ENCODE data around the gene TSHZ3.

The TSHZ3 gene

GRCh38 chr19:31278555-31279435 lies 70.4 kb downstream of the TSHZ3 start:
- no peak for TF ChIP-seq CTCF (IDR thresholded peaks at IDR 0.05; ENCODE audit: low read depth, low read length)
- no peak for TF ChIP-seq EZH2phosphoT487 (IDR thresholded peaks at IDR 0.05; ENCODE audit: low read depth)
- Histone ChIP-seq H3K4me3 (ENCODE audit: low read length) (no peak overlapping the region), H3K9ac (ENCODE audit: low read length) (no peak overlapping the region), H2AFZ (ENCODE audit: low read depth, low read length) (no peak overlapping the region), H3K36me3 (replicated peaks; ENCODE audit: low read depth, low read length) (no peaks in the 10 kb centered on the region), H4K20me1 (ENCODE audit: insufficient read depth, low read length) (no peaks in the 10 kb centered on the region), H3K27ac (ENCODE audit: low read length) (no peak overlapping the region), H3K4me1 (ENCODE audit: low read length) (no peaks in the 10 kb centered on the region), H3K27me3 (ENCODE audit: low read depth, low read length) (no peaks in the 10 kb centered on the region), H3K79me2 (ENCODE audit: low read length) (no peaks in the 10 kb centered on the region), H3K9me3 (ENCODE audit: insufficient read depth, low read length) (no peaks in the 10 kb centered on the region), H3K4me2 (ENCODE audit: low read length) (no peak overlapping the region)

DNA sequence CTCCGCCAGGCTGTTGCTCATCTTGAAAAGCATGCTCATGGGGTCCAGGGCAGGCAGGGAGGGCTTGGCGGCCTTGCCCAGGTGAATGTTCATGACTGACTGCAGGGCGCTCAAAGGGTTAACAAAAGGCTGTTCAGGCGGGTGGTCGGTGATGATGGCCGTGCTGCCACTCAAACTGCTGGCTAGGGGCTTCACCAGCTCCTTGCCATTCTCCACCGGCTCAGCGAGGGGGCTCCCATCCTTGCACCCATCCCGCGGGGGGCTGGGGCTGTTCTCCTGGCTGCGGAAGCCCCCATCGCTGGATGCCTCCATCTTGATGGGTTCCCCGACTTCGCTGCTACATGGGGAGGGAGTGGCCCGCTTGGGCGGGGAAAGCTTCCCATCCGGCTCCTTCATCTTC lies 71.7 kb downstream of the TSHZ3 start:
- no peaks in the 10 kb centered on the region for H3K4me1 ChIP-seq (ENCODE audit: low read length)
- H3K36me3 ChIP-seq (replicated peaks; ENCODE audit: low read depth, low read length) = no peaks in the 10 kb centered on the region
- H4K20me1 ChIP-seq (ENCODE audit: insufficient read depth, low read length) = no peaks in the 10 kb centered on the region
- no peaks in the 10 kb centered on the region for H3K27me3 ChIP-seq (ENCODE audit: low read depth, low read length)
- no peaks in the 10 kb centered on the region for H3K9me3 ChIP-seq (ENCODE audit: insufficient read depth, low read length)
- no peak overlapping the region for H3K4me3 ChIP-seq (ENCODE audit: low read length)
- H3K79me2 ChIP-seq (ENCODE audit: low read length) = no peaks in the 10 kb centered on the region
- no peak overlapping the region for H2AFZ ChIP-seq (ENCODE audit: low read depth, low read length)
- no peak overlapping the region for H3K9ac ChIP-seq (ENCODE audit: low read length)
- H3K4me2 ChIP-seq (ENCODE audit: low read length) = no peak overlapping the region
- TF ChIP-seq CTCF (IDR thresholded peaks at IDR 0.05; ENCODE audit: low read depth, low read length) = no peak
- TF ChIP-seq EZH2phosphoT487 (IDR thresholded peaks at IDR 0.05; ENCODE audit: low read depth) = no peak
- no peak overlapping the region for H3K27ac ChIP-seq (ENCODE audit: low read length)

DNA sequence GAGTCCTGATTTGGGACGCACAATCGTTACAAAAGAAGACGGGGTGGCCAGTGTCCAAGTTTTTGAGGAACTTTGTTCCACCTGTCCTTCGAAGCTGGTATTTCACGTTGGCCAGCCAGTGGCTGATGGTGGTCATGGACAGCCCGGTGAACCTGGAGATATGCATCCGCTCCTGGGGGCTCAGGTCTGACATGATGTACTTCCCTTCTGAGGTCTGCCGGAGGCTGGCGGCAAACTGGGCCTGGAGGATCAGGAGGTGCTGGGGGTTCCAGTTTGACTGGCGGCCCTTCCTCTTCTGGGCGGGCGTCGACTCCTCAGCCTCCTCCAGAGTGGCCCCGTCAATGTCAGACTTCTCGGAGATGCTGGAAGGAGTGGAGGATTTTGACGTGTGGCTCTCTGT lies 72.4 kb downstream of the TSHZ3 start:
- Histone ChIP-seq H4K20me1 (ENCODE audit: insufficient read depth, low read length) (no peaks in the 10 kb centered on the region), H3K4me1 (ENCODE audit: low read length) (no peaks in the 10 kb centered on the region), H3K4me3 (ENCODE audit: low read length) (no peak overlapping the region), H3K9me3 (ENCODE audit: insufficient read depth, low read length) (no peaks in the 10 kb centered on the region), H3K79me2 (ENCODE audit: low read length) (no peaks in the 10 kb centered on the region), H3K27me3 (ENCODE audit: low read depth, low read length) (no peaks in the 10 kb centered on the region), H2AFZ (ENCODE audit: low read depth, low read length) (no peak overlapping the region), H3K4me2 (ENCODE audit: low read length) (no peak overlapping the region), H3K27ac (ENCODE audit: low read length) (no peak overlapping the region), H3K36me3 (replicated peaks; ENCODE audit: low read depth, low read length) (no peaks in the 10 kb centered on the region), H3K9ac (ENCODE audit: low read length) (no peak overlapping the region)
- TF ChIP-seq CTCF (IDR thresholded peaks at IDR 0.05; ENCODE audit: low read depth, low read length) (no peak), EZH2phosphoT487 (IDR thresholded peaks at IDR 0.05; ENCODE audit: low read depth) (no peak)

DNA sequence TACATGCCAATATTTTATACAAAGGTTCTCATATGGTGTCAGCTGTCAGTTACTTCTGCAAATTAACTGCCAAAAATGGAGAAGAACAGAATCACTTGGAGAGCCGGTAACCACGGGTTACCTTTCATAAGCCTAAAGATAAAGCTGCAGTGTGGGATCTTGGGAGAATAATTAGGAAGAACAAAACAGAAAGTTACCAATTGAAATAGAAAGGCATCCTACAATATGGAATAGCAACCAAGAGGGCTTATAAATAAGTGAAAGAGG lies 74.2 kb downstream of the TSHZ3 start:
- Histone ChIP-seq H3K36me3 (replicated peaks; ENCODE audit: low read depth, low read length) (no peaks in the 10 kb centered on the region), H3K4me2 (ENCODE audit: low read length) (no peak overlapping the region), H3K4me1 (ENCODE audit: low read length) (no peaks in the 10 kb centered on the region), H3K9ac (ENCODE audit: low read length) (no peak overlapping the region), H3K27me3 (ENCODE audit: low read depth, low read length) (no peaks in the 10 kb centered on the region), H3K9me3 (ENCODE audit: insufficient read depth, low read length) (no peaks in the 10 kb centered on the region), H3K27ac (ENCODE audit: low read length) (no peak overlapping the region), H3K79me2 (ENCODE audit: low read length) (no peaks in the 10 kb centered on the region), H4K20me1 (ENCODE audit: insufficient read depth, low read length) (no peaks in the 10 kb centered on the region), H2AFZ (ENCODE audit: low read depth, low read length) (no peak overlapping the region), H3K4me3 (ENCODE audit: low read length) (no peak overlapping the region)
- TF ChIP-seq CTCF (IDR thresholded peaks at IDR 0.05; ENCODE audit: low read depth, low read length) = no peak
- TF ChIP-seq EZH2phosphoT487 (IDR thresholded peaks at IDR 0.05; ENCODE audit: low read depth) = no peak

All from OCI-LY3 (cell line).